Osteocyte (in vitro differentiated cells): Measurements from ENCODE around the gene OVOL1. TPM values are rescaled to one million over a fixed set of nuclear protein-coding genes. Genes with fewer than 3 reads are reported as not detected.
"Not testable (repeated sequence)": the region's sequence is repeated elsewhere in the genome, so short reads cannot be mapped to it uniquely, and the experiment has no call there.

Experiments
- DNase-seq: peaks from one replicate; pipeline ENCODE4 v3.0.0; 2021; ENCODE audit warnings: mixed read lengths; ENCODE audit not compliant: unreplicated experiment; ENCODE audit errors: extremely low spot score
- H3K27ac Mint-ChIP-seq: one replicate; pipeline ENCODE4 v1.8.0; 2021; ENCODE audit warnings: mild to moderate bottlenecking, mixed read lengths; ENCODE audit not compliant: unreplicated experiment
- H3K27me3 Mint-ChIP-seq: one replicate; pipeline ENCODE4 v1.8.0; 2021; ENCODE audit warnings: mixed read lengths; ENCODE audit not compliant: unreplicated experiment
- H3K36me3 Mint-ChIP-seq: one replicate; pipeline ENCODE4 v1.8.0; 2021; ENCODE audit warnings: mixed read lengths; ENCODE audit not compliant: unreplicated experiment
- H3K4me1 Mint-ChIP-seq: one replicate; pipeline ENCODE4 v1.8.0; 2021; ENCODE audit warnings: mixed read lengths; ENCODE audit not compliant: unreplicated experiment
- H3K4me3 Mint-ChIP-seq: one replicate; pipeline ENCODE4 v1.8.0; 2021; ENCODE audit warnings: mild to moderate bottlenecking, moderate library complexity, mixed read lengths; ENCODE audit not compliant: unreplicated experiment
- H3K9me3 Mint-ChIP-seq: one replicate; pipeline ENCODE4 v1.8.0; 2021; ENCODE audit warnings: mixed read lengths; ENCODE audit not compliant: unreplicated experiment
- CTCF ChIP-seq: fragments of 200-600 bp; sonication (generic); IDR thresholded peaks from 2 replicates; pipeline ENCODE4 v1.5.0; 2021; ENCODE audit warnings: antibody characterized with exemption, mild to moderate bottlenecking, moderate library complexity
- total RNA-seq: library from RNA; stranded (reverse); gene quantifications from 2 replicates; pipeline ENCODE4 v1.2.1, GENCODE V29; 2021

Gene OVOL1
- total RNA-seq, 1 donor from 2014 or later: not detected

GRCh38 chr11:65826984-65827735 lies 40.3 kb downstream of the OVOL1 start:
- Mint-ChIP-seq H3K27ac (no peak overlapping the region), H3K36me3 (no peaks in the 10 kb centered on the region), H3K9me3 (no peaks in the 10 kb centered on the region), H3K27me3 (peaks cover 14% of the 10 kb centered on the region), H3K4me3 (no peak overlapping the region), H3K4me1 (no peaks in the 10 kb centered on the region)
- no peak for DNase-seq
- TF ChIP-seq CTCF: no peak

- H3K27me3 Mint-ChIP-seq: peaks cover 22% of the 10 kb centered on the region
- H3K9me3 Mint-ChIP-seq: no peaks in the 10 kb centered on the region
- TF ChIP-seq CTCF: no peak
- DNase-seq: no peak
- peaks cover 5% of the 10 kb centered on the region for H3K4me1 Mint-ChIP-seq
- H3K4me3 Mint-ChIP-seq: no peak overlapping the region
- H3K36me3 Mint-ChIP-seq: no peaks in the 10 kb centered on the region
- H3K27ac Mint-ChIP-seq: no peak overlapping the region
Measured at GRCh38 chr11:65829459-65829858, 42.6 kb downstream of the OVOL1 start.

GRCh38 chr11:65832231-65832630 lies 45.4 kb downstream of the OVOL1 start:
- DNase-seq, H3K9me3 Mint-ChIP-seq, H3K27ac Mint-ChIP-seq, H3K4me1 Mint-ChIP-seq, H3K4me3 Mint-ChIP-seq, H3K36me3 Mint-ChIP-seq: not testable (repeated sequence)
- H3K27me3 Mint-ChIP-seq: peaks cover 22% of the 10 kb centered on the region

- H3K27me3 Mint-ChIP-seq: peaks cover 22% of the 10 kb centered on the region
- peaks cover 6% of the 10 kb centered on the region for H3K4me1 Mint-ChIP-seq
Measured at GRCh38 chr11:65833297-65834030, 46.6 kb downstream of the OVOL1 start, which contains the start of gene SNX32. TSS of gene SNX32 (plus strand) at chr11:65833963. CDS start at chr11:65834066, 103 bp downstream.

GRCh38 chr11:65834202-65834601 lies 47.3 kb downstream of the OVOL1 start:
- Mint-ChIP-seq H3K4me1 (peaks cover 6% of the 10 kb centered on the region), H3K36me3 (peaks cover 3% of the 10 kb centered on the region), H3K27ac (no peak overlapping the region), H3K9me3 (no peaks in the 10 kb centered on the region), H3K4me3 (no peak overlapping the region), H3K27me3 (peaks cover 22% of the 10 kb centered on the region)
- DNase-seq: no peak
- TF ChIP-seq CTCF: no peak

More at GRCh38 chr11:65833297-65834030, 46.6 kb downstream of the OVOL1 start, which contains the start of gene SNX32:
- Mint-ChIP-seq H3K27ac (peak within 1 kb of the TSS; percentile 3), H3K36me3 (peaks cover 3% of the 10 kb centered on the region), H3K9me3 (no peaks in the 10 kb centered on the region), H3K4me3 (no peak within 1 kb of the TSS)
- DNase-seq: peak; percentile 98
- TF ChIP-seq CTCF: no peak
